ENCODE data around the gene SMAD4. TPM values are rescaled to one million over a fixed set of nuclear protein-coding genes. Genes with fewer than 3 reads are reported as not detected.

Gene SMAD4
- total RNA-seq, 1 experiment from 2014 or later: 19.7 TPM

DNA sequence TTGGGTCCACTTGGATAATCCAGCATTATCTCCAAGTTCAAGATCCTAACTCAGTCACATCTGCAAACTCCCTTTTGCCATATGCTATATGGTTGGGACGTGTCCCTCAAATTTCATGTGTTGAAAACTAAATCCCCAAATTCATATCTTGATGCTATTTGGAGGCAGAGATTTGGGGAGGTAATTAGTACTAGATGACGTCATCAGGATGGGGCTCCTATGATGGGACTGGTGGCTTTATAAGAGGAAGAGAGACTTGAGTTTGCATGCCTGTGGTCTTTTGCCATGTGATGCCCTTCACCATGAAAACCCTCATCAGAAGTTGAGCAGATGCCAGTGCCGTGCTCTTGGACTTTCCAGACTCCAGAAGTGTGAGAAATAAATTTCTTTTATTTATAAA lies 16.8 kb upstream of the SMAD4 start:
- ChIA-PET CTCF (no interaction called here), POLR2A (ENCODE audit: unreplicated experiment) (no interaction called here)
- Histone ChIP-seq H3K4me2 (ENCODE audit: low read length) (no peak overlapping the region), H3K4me1 (ENCODE audit: insufficient read depth, low read length) (no peaks in the 10 kb centered on the region), H3F3A (ENCODE audit: low read length, unreplicated experiment) (no peaks in the 10 kb centered on the region), H3K9me2 (replicated peaks; ENCODE audit: low read length) (no peaks in the 10 kb centered on the region), H2AFZ (ENCODE audit: low read length) (no peak overlapping the region), H3K4me3 (ENCODE audit: low read length) (no peak overlapping the region), H3K27ac (ENCODE audit: low read length) (no peak overlapping the region), H3K9ac (ENCODE audit: low read length) (no peak overlapping the region), H3K27me3 (ENCODE audit: low read length) (no peaks in the 10 kb centered on the region), H3K9me3 (ENCODE audit: low read length) (no peaks in the 10 kb centered on the region), H3K79me2 (ENCODE audit: low read length) (no peaks in the 10 kb centered on the region), H4K20me1 (ENCODE audit: low read length) (no peaks in the 10 kb centered on the region), H3K36me3 (ENCODE audit: low read depth, low read length) (no peaks in the 10 kb centered on the region)
- intact Hi-C loops (cut with micrococcal nuclease): no loop called here
- TF ChIP-seq EZH2 (IDR thresholded peaks at IDR 0.05; ENCODE audit: low read length, unreplicated experiment) (no peak), EZH2phosphoT487 (IDR thresholded peaks at IDR 0.05; ENCODE audit: borderline replicate concordance, low read length) (no peak)
- TF ChIP-seq, protein P1, sequence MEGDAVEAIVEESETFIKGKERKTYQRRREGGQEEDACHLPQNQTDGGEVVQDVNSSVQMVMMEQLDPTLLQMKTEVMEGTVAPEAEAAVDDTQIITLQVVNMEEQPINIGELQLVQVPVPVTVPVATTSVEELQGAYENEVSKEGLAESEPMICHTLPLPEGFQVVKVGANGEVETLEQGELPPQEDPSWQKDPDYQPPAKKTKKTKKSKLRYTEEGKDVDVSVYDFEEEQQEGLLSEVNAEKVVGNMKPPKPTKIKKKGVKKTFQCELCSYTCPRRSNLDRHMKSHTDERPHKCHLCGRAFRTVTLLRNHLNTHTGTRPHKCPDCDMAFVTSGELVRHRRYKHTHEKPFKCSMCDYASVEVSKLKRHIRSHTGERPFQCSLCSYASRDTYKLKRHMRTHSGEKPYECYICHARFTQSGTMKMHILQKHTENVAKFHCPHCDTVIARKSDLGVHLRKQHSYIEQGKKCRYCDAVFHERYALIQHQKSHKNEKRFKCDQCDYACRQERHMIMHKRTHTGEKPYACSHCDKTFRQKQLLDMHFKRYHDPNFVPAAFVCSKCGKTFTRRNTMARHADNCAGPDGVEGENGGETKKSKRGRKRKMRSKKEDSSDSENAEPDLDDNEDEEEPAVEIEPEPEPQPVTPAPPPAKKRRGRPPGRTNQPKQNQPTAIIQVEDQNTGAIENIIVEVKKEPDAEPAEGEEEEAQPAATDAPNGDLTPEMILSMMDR (conservative IDR thresholded peaks at IDR 0.05; ENCODE audit: low read depth, low read length): no peak
- DNase-seq: no peak
- BruUV-seq (replicated peaks): no TSS peak
- ATAC-seq: no peak

DNA sequence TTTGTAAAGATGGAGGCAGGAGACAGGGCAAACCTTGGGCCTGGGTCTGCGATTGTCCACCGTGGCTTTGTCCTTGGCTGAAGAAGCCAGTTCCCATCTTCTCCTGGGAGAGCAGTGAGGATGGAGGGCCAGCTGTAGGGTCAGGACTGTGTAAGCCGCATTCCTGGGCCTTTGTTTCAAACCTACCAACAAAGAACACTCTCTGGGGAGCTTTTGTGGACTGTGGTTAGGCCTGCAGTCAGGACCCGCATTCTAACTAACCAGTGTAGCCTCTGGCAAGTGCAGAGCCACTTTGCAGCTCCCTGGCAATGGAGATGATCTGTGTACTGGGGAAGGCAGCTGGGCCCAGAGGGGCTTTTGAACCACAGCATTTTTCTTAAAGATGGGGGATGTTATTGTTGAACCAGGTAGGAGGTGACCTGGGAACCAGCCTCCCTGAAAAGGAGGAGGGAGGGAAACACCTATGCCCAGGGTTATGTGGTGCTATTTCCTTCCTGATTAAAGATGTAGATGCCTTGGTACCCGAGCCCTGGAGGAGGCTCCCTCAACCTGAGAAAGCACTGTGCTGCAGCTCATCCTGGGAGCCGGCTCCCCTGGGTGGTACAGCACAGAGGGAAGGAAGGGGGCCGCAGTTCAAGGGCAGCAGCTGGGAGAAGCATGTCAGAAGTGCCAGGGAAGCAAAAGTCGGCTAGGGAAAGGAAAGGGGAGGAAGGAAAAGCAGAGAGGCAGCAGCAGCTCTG lies 12.7 kb upstream of the SMAD4 start:
- H3F3A ChIP-seq (ENCODE audit: low read length, unreplicated experiment): no peaks in the 10 kb centered on the region
- H3K9ac ChIP-seq (ENCODE audit: low read length): no peak overlapping the region
- no peak overlapping the region for H3K4me2 ChIP-seq (ENCODE audit: low read length)
- no peaks in the 10 kb centered on the region for H3K9me2 ChIP-seq (replicated peaks; ENCODE audit: low read length)
- intact Hi-C loops (cut with micrococcal nuclease): no loop called here
- H4K20me1 ChIP-seq (ENCODE audit: low read length): no peaks in the 10 kb centered on the region
- no peaks in the 10 kb centered on the region for H3K9me3 ChIP-seq (ENCODE audit: low read length)
- H3K36me3 ChIP-seq (ENCODE audit: low read depth, low read length): no peaks in the 10 kb centered on the region
- H3K27me3 ChIP-seq (ENCODE audit: low read length): no peaks in the 10 kb centered on the region
- TF ChIP-seq EZH2 (IDR thresholded peaks at IDR 0.05; ENCODE audit: low read length, unreplicated experiment): no peak
- TF ChIP-seq EZH2phosphoT487 (IDR thresholded peaks at IDR 0.05; ENCODE audit: borderline replicate concordance, low read length): no peak
- TF ChIP-seq, protein P1 (conservative IDR thresholded peaks at IDR 0.05; ENCODE audit: low read depth, low read length): no peak
- no peaks in the 10 kb centered on the region for H3K79me2 ChIP-seq (ENCODE audit: low read length)
- DNase-seq (no peak), ATAC-seq (no peak)
- POLR2A ChIA-PET (ENCODE audit: unreplicated experiment): no interaction called here
- H2AFZ ChIP-seq (ENCODE audit: low read length): no peak overlapping the region
- BruUV-seq (replicated peaks): no TSS peak
- CTCF ChIA-PET: no interaction called here
- H3K4me3 ChIP-seq (ENCODE audit: low read length): no peak overlapping the region
- H3K4me1 ChIP-seq (ENCODE audit: insufficient read depth, low read length): no peaks in the 10 kb centered on the region
- no peak overlapping the region for H3K27ac ChIP-seq (ENCODE audit: low read length)

DNA sequence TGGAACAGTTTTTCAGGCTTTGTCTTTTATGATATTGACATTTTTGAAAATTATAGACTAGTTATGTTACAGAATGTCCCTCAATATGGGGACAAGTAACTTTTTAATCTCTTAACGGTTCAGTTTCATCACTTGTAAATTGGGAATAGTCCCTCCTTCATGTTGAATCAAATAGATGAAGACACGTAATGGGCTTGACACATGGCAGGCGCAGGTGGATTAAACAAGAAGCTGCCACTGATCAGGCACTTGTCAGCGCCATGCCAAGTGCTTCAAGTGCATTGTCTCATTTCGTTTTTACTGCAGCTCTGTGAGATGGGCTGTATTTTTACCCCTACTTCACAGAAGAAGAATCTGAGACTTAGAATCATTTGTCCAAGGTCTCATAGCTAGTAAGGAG lies 9.5 kb upstream of the SMAD4 start:
- H3K9me3 ChIP-seq (ENCODE audit: low read length): no peaks in the 10 kb centered on the region
- H3K79me2 ChIP-seq (ENCODE audit: low read length): no peaks in the 10 kb centered on the region
- no peaks in the 10 kb centered on the region for H4K20me1 ChIP-seq (ENCODE audit: low read length)
- no peaks in the 10 kb centered on the region for H3K27me3 ChIP-seq (ENCODE audit: low read length)
- no peak overlapping the region for H2AFZ ChIP-seq (ENCODE audit: low read length)
- H3K27ac ChIP-seq (ENCODE audit: low read length): no peak overlapping the region
- ChIA-PET POLR2A (ENCODE audit: unreplicated experiment) (no interaction called here), CTCF (no interaction called here)
- H3K4me3 ChIP-seq (ENCODE audit: low read length): no peak overlapping the region
- no peak overlapping the region for H3K4me2 ChIP-seq (ENCODE audit: low read length)
- H3K9ac ChIP-seq (ENCODE audit: low read length): no peak overlapping the region
- H3K4me1 ChIP-seq (ENCODE audit: insufficient read depth, low read length): no peaks in the 10 kb centered on the region
- TF ChIP-seq, protein P1 (conservative IDR thresholded peaks at IDR 0.05; ENCODE audit: low read depth, low read length): no peak
- TF ChIP-seq EZH2phosphoT487 (IDR thresholded peaks at IDR 0.05; ENCODE audit: borderline replicate concordance, low read length) (no peak), EZH2 (IDR thresholded peaks at IDR 0.05; ENCODE audit: low read length, unreplicated experiment) (no peak)
- intact Hi-C loops (cut with micrococcal nuclease): no loop called here
- no peak for DNase-seq
- no peak for ATAC-seq
- H3K9me2 ChIP-seq (replicated peaks; ENCODE audit: low read length): no peaks in the 10 kb centered on the region
- no peaks in the 10 kb centered on the region for H3K36me3 ChIP-seq (ENCODE audit: low read depth, low read length)
- no TSS peak for BruUV-seq (replicated peaks)
- no peaks in the 10 kb centered on the region for H3F3A ChIP-seq (ENCODE audit: low read length, unreplicated experiment)

Data from PC-3 (cell line).